Spleen (tissue), 7 donors: ENCODE data around the gene PSMD12.

Source experiments
- POLR2AphosphoS5 ChIP-seq, 3 donors: sonication (generic); formaldehyde crosslinking; IDR thresholded peaks; one replicate each; pipeline ENCODE4 v1.5.1; 2017; ENCODE audit warnings: antibody characterized with exemption in 3 of 3
- TF ChIP-seq, protein P1 (sequence below), 11 experiments: fragments of 200-600 bp in 7 of 11; fragments of 450-650 bp in 4 of 11; sonication (generic) in 4 of 11; IDR thresholded peaks in 8 of 11; conservative IDR thresholded peaks in 3 of 11; 1 replicate in 7 of 11; 2 replicates in 4 of 11; pipeline versions ENCODE4 v1.4.0 to v1.8.0; 2016 to 2021; ENCODE audit warnings: antibody characterized with exemption in 11 of 11, inconsistent platforms in 4 of 11, mild to moderate bottlenecking in 1 of 11
- donor health status: DM: no; HTN: no; CAD: no; lungs with moderate emphysema.
- donor health status: DM: no; HTN: no; CAD: no.
- donor health status: DM: no; HTN: no; CAD: no.

DNA sequence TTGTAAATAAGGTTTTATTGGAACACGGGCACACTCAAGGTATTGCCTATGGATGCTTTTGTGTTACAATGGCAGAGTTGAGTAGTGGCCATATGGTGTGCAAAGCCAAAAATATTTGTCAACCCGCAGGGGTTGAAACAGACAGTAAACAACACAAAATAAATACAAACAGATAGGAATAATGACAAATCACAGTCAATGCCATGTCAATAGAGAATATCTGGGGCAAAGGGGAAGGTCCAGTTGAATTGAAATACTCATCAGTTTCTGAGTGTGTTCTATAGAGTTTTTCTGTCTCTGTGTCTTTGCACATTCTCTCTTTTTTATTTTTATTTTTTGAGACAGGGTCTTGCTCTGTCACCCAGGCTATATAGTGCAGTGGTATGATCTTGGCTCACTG is 48.2 kb upstream of the PSMD12 start:
- TF ChIP-seq, protein P1, sequence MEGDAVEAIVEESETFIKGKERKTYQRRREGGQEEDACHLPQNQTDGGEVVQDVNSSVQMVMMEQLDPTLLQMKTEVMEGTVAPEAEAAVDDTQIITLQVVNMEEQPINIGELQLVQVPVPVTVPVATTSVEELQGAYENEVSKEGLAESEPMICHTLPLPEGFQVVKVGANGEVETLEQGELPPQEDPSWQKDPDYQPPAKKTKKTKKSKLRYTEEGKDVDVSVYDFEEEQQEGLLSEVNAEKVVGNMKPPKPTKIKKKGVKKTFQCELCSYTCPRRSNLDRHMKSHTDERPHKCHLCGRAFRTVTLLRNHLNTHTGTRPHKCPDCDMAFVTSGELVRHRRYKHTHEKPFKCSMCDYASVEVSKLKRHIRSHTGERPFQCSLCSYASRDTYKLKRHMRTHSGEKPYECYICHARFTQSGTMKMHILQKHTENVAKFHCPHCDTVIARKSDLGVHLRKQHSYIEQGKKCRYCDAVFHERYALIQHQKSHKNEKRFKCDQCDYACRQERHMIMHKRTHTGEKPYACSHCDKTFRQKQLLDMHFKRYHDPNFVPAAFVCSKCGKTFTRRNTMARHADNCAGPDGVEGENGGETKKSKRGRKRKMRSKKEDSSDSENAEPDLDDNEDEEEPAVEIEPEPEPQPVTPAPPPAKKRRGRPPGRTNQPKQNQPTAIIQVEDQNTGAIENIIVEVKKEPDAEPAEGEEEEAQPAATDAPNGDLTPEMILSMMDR (IDR thresholded peaks at IDR 0.05 in 8 of 11, conservative IDR thresholded peaks at IDR 0.05 in 3 of 11) = no peak
- TF ChIP-seq POLR2AphosphoS5 (IDR thresholded peaks at IDR 0.05) = no peak
